Measurements from ENCODE around the gene MTUS2. TPM values are rescaled to one million over a fixed set of nuclear protein-coding genes. Genes with fewer than 3 reads are reported as not detected.
"Not testable (repeated sequence)": the region's sequence is repeated elsewhere in the genome, so short reads cannot be mapped to it uniquely, and the experiment has no call there.

Gene MTUS2
- total RNA-seq, 6 donors from 2014 or later = 0.11 to 1.6 (median 0.20) TPM; not detected in 1

GRCh38 chr13:29386246-29386645 lies 566.1 kb downstream of the MTUS2 start:
- ATAC-seq (ENCODE audit: low FRiP score in 2 of 2) (no peak), DNase-seq (no peak)
- WGBS, 2 donors = 54 to 58% methylated on average over 3 of the region's 3 CpGs
- no peaks in the 10 kb centered on the region for H3K9me3 ChIP-seq
- TF ChIP-seq POLR2AphosphoS5 (IDR thresholded peaks at IDR 0.05) (no peak), EP300 (IDR thresholded peaks at IDR 0.05) (no peak), CTCF (IDR thresholded peaks at IDR 0.05) (no peak), POLR2A (IDR thresholded peaks at IDR 0.05) (no peak)
- no peak overlapping the region for H3K4me3 ChIP-seq
- no peaks in the 10 kb centered on the region for H3K36me3 ChIP-seq
- no peaks in the 10 kb centered on the region for H3K27me3 ChIP-seq
- no peak overlapping the region for H3K27ac ChIP-seq
- H3K4me1 ChIP-seq = no peaks in the 10 kb centered on the region

GRCh38 chr13:29390598-29390997 lies 570.5 kb downstream of the MTUS2 start:
- H3K9me3 ChIP-seq; H3K36me3 ChIP-seq; H3K4me1 ChIP-seq; H3K27ac ChIP-seq; DNase-seq; H3K27me3 ChIP-seq; H3K4me3 ChIP-seq; ATAC-seq (ENCODE audit: low FRiP score in 2 of 2): not testable (repeated sequence)
- 91 to 97% methylated on average over 9 of the region's 9 CpGs for WGBS, 2 donors

- no peak overlapping the region for H3K27ac ChIP-seq
- H3K4me3 ChIP-seq = no peak overlapping the region
- no peaks in the 10 kb centered on the region for H3K27me3 ChIP-seq
- TF ChIP-seq CTCF (IDR thresholded peaks at IDR 0.05) (no peak), POLR2AphosphoS5 (IDR thresholded peaks at IDR 0.05) (no peak), POLR2A (IDR thresholded peaks at IDR 0.05) (no peak), EP300 (IDR thresholded peaks at IDR 0.05) (no peak)
- H3K4me1 ChIP-seq = no peaks in the 10 kb centered on the region
- H3K36me3 ChIP-seq = no peaks in the 10 kb centered on the region
- DNase-seq = no peak
- no peaks in the 10 kb centered on the region for H3K9me3 ChIP-seq
- WGBS, 2 donors = 82 to 83% methylated on average over 2 of the region's 2 CpGs
- no peak for ATAC-seq (ENCODE audit: low FRiP score in 2 of 2)
These were observed 576.3 kb downstream of the MTUS2 start for GRCh38 chr13:29396446-29396845.

GRCh38 chr13:29397265-29397664 lies 577.1 kb downstream of the MTUS2 start:
- TF ChIP-seq CTCF (IDR thresholded peaks at IDR 0.05) (no peak), POLR2A (IDR thresholded peaks at IDR 0.05) (no peak), POLR2AphosphoS5 (IDR thresholded peaks at IDR 0.05) (no peak), EP300 (IDR thresholded peaks at IDR 0.05) (no peak)
- Histone ChIP-seq H3K4me1 (no peaks in the 10 kb centered on the region), H3K9me3 (no peaks in the 10 kb centered on the region), H3K36me3 (no peaks in the 10 kb centered on the region), H3K4me3 (no peak overlapping the region), H3K27me3 (no peaks in the 10 kb centered on the region), H3K27ac (no peak overlapping the region)
- no peak for ATAC-seq (ENCODE audit: low FRiP score in 2 of 2)
- no peak for DNase-seq
- WGBS, 2 donors = 73 to 90% methylated on average over 3 of the region's 3 CpGs

- TF ChIP-seq POLR2AphosphoS5 (IDR thresholded peaks at IDR 0.05) (no peak), CTCF (IDR thresholded peaks at IDR 0.05) (no peak), EP300 (IDR thresholded peaks at IDR 0.05) (no peak), POLR2A (IDR thresholded peaks at IDR 0.05) (no peak)
- no peak overlapping the region for H3K4me3 ChIP-seq
- 30 to 46% methylated on average over 5 of the region's 5 CpGs for WGBS, 2 donors
- H3K36me3 ChIP-seq = no peaks in the 10 kb centered on the region
- no peaks in the 10 kb centered on the region for H3K9me3 ChIP-seq
- H3K4me1 ChIP-seq = no peaks in the 10 kb centered on the region
- ATAC-seq (ENCODE audit: low FRiP score in 2 of 2) (no peak), DNase-seq (no peak)
- no peaks in the 10 kb centered on the region for H3K27me3 ChIP-seq
- no peak overlapping the region for H3K27ac ChIP-seq
These were observed 582.1 kb downstream of the MTUS2 start for GRCh38 chr13:29402166-29402636.
